HEK293T (cell line): Measurements from ENCODE around the gene UBE2E2.

Experiments
- CTCF ChIA-PET: fragments of 350-600 bp; formaldehyde crosslinking; extraction: SDS; loops from one replicate; lab custom pipeline; 2021; ENCODE audit warnings: antibody characterized with exemption, inconsistent platforms; lab: Yijun Ruan, JAX
- POLR2A ChIA-PET: fragments of 350-600 bp; formaldehyde crosslinking; extraction: SDS; loops from one replicate; lab custom pipeline; 2020; ENCODE audit warnings: antibody characterized with exemption, inconsistent platforms; lab: Yijun Ruan, JAX
- DNase-seq: peaks from one replicate; pipeline ENCODE4 v3.0.0; 2012; ENCODE audit warnings: mixed read lengths; ENCODE audit errors: extremely low spot score
- ARNT ChIP-seq: fragments of 450-650 bp; IDR thresholded peaks from 2 replicates; pipeline ENCODE4 v1.6.1; 2017; ENCODE audit warnings: mild to moderate bottlenecking
- BHLHE40 ChIP-seq: fragments of 450-650 bp; IDR thresholded peaks from 2 replicates; pipeline ENCODE4 v1.6.1; 2016; ENCODE audit warnings: mild to moderate bottlenecking, moderate library complexity, borderline replicate concordance
- CTBP1 ChIP-seq: fragments of 450-650 bp; IDR thresholded peaks from 2 replicates; pipeline ENCODE4 v1.6.1; 2016; ENCODE audit warnings: borderline replicate concordance
- ELF4 ChIP-seq: fragments of 450-650 bp; IDR thresholded peaks from 2 replicates; pipeline ENCODE4 v1.6.1; 2017; ENCODE audit warnings: antibody characterized with exemption
- FOXA1 ChIP-seq: fragments of 450-650 bp; IDR thresholded peaks from 2 replicates; pipeline ENCODE4 v1.6.1; 2016; ENCODE audit warnings: mild to moderate bottlenecking
- FOXK2 ChIP-seq: fragments of 450-650 bp; IDR thresholded peaks from 2 replicates; pipeline ENCODE4 v1.6.1; 2016; ENCODE audit warnings: mild to moderate bottlenecking
- FOXM1 ChIP-seq: fragments of 450-650 bp; IDR thresholded peaks from 2 replicates; pipeline ENCODE4 v1.6.1; 2017; ENCODE audit warnings: mild to moderate bottlenecking, borderline replicate concordance
- HDGF ChIP-seq: fragments of 450-650 bp; IDR thresholded peaks from 2 replicates; pipeline ENCODE4 v1.6.1; 2017; ENCODE audit warnings: antibody characterized with exemption, borderline replicate concordance
- L3MBTL2 ChIP-seq: fragments of 450-650 bp; conservative IDR thresholded peaks from 2 replicates; pipeline ENCODE4 v1.6.1; 2016; ENCODE audit warnings: mild to moderate bottlenecking
- LEF1 ChIP-seq: fragments of 450-650 bp; IDR thresholded peaks from 2 replicates; pipeline ENCODE4 v1.6.1; 2017; ENCODE audit warnings: mild to moderate bottlenecking, borderline replicate concordance
- NFRKB ChIP-seq: fragments of 450-650 bp; IDR thresholded peaks from 2 replicates; pipeline ENCODE4 v1.6.1; 2016; ENCODE audit warnings: mild to moderate bottlenecking, moderate library complexity
- SP1 ChIP-seq: fragments of 450-650 bp; IDR thresholded peaks from 2 replicates; pipeline ENCODE4 v1.6.1; 2017
- SUZ12 ChIP-seq: fragments of 450-650 bp; IDR thresholded peaks from 2 replicates; pipeline ENCODE4 v1.6.1; 2016; ENCODE audit warnings: mild to moderate bottlenecking
- TARDBP ChIP-seq: fragments of 450-650 bp; IDR thresholded peaks from 2 replicates; pipeline ENCODE4 v1.6.1; 2016
- ZNF384 ChIP-seq: fragments of 450-650 bp; IDR thresholded peaks from 2 replicates; pipeline ENCODE4 v1.6.1; 2016
- TF ChIP-seq, protein P1 (sequence below): fragments of 450-650 bp; IDR thresholded peaks from 2 replicates; pipeline ENCODE4 v1.6.1; 2016

Gene UBE2E2

GRCh38 chr3:23264413-23264812 lies 61.3 kb downstream of the UBE2E2 start:
- CTCF ChIA-PET = no interaction called here
- DNase-seq = no peak
- TF ChIP-seq SUZ12 (no peak), FOXA1 (no peak), TARDBP (no peak), ELF4 (no peak), FOXM1 (no peak), ARNT (no peak), NFRKB (no peak), HDGF (no peak), FOXK2 (no peak), ZNF384 (no peak), L3MBTL2 (no peak), CTBP1 (no peak), LEF1 (no peak), BHLHE40 (no peak), SP1 (no peak)
- TF ChIP-seq, protein P1, sequence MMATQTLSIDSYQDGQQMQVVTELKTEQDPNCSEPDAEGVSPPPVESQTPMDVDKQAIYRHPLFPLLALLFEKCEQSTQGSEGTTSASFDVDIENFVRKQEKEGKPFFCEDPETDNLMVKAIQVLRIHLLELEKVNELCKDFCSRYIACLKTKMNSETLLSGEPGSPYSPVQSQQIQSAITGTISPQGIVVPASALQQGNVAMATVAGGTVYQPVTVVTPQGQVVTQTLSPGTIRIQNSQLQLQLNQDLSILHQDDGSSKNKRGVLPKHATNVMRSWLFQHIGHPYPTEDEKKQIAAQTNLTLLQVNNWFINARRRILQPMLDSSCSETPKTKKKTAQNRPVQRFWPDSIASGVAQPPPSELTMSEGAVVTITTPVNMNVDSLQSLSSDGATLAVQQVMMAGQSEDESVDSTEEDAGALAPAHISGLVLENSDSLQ = no peak
- POLR2A ChIA-PET = no interaction called here

DNA sequence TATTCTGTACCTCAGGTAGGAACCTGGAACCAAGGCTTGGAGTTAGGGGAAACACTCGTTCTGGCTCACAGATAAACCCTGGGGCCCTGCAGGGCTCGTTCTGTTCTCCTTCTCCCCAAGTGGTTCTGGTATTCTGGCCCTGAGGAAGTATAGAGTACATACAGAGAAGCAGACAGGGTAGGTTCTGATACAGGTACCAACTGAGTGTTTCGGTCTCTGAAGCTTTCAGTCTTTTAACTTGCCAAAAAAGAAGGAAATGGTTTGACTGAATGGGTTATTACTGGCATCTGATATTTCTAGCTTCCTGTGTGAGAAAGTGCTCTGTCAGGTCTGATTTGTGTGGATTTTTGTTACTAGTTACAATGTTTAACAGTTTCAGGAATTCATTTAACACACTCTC lies 67.3 kb downstream of the UBE2E2 start:
- ChIA-PET CTCF (no interaction called here), POLR2A (no interaction called here)
- no peak for DNase-seq
- TF ChIP-seq TARDBP (no peak), LEF1 (no peak), ELF4 (no peak), NFRKB (no peak)

GRCh38 chr3:23271876-23272741 lies 69.0 kb downstream of the UBE2E2 start:
- POLR2A ChIA-PET = no interaction called here
- TF ChIP-seq BHLHE40 (no peak), CTBP1 (no peak), SUZ12 (no peak), ZNF384 (no peak), FOXA1 (no peak), LEF1 (no peak), FOXM1 (no peak), SP1 (no peak)
- DNase-seq = no peak
- CTCF ChIA-PET = no interaction called here

GRCh38 chr3:23272820-23273219 lies 69.7 kb downstream of the UBE2E2 start:
- TF ChIP-seq BHLHE40 = no peak
- no peak for TF ChIP-seq ELF4
- no peak for TF ChIP-seq FOXA1
- no peak for TF ChIP-seq L3MBTL2
- no peak for TF ChIP-seq ARNT
- TF ChIP-seq CTBP1 = no peak
- TF ChIP-seq LEF1 = no peak
- TF ChIP-seq HDGF = no peak
- no peak for TF ChIP-seq TARDBP
- POLR2A ChIA-PET = no interaction called here
- CTCF ChIA-PET = no interaction called here
- no peak for DNase-seq

DNA sequence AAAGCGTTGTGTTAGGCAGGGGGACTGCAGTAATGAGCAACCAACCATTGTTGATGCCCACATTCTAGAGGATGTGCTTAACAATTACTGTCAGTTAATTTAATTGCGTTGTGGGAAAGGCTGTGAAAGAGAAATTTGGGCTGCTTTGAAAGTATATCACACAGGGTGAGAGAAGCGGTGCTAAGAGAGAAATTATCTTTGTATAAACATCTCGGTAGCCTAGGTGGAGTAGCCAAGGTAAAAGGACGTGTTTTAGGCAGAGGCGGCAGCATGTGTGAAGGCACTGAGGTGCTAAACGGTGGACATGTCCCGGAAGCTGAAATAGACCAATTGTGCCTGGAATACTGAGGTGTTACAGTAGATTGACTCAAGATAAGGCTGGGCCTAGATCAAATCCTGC lies 71.9 kb downstream of the UBE2E2 start:
- DNase-seq = no peak
- POLR2A ChIA-PET = no interaction called here
- TF ChIP-seq FOXK2 = no peak
- CTCF ChIA-PET = no interaction called here

GRCh38 chr3:23275814-23276213 lies 72.7 kb downstream of the UBE2E2 start:
- DNase-seq = no peak
- TF ChIP-seq, protein P1 = no peak
- TF ChIP-seq SP1 (no peak), FOXM1 (no peak), SUZ12 (no peak), BHLHE40 (no peak), ZNF384 (no peak), HDGF (no peak), L3MBTL2 (no peak), LEF1 (no peak), FOXA1 (no peak), CTBP1 (no peak), NFRKB (no peak)
- CTCF ChIA-PET = no interaction called here
- POLR2A ChIA-PET = no interaction called here

DNA sequence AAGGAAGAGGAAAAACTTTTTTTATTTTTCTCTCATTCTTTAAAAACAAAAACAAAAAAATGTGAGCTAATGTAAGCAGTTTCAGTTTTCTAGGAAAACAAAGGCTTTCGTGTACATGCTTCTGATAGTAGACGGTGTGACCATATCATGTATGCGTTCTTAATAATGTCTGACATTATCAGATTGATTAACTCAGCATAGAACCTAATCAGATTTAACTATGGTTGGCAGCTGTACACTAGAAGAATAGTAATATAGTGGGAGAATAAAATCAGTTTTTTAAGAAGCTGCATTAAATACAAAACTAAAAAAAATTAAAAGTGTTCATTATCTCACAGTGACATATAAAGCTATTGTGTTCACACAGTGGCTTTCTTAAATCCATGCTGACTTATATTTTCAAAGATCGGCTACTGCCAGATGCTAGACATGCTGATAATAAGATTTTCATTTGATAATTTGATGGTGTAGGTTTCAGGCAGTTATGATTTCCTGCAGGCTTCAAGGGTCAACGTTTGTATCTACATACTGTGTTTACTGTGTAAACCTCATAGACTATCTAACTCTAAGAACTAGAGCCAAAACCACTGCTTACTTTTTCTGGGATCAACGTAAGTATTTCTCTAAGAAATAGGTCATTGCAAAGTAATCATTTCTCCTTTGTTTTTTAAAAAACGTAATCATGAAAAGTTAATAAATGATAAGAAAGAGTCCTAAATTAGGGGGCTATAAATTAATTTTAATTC lies 74.0 kb downstream of the UBE2E2 start:
- CTCF ChIA-PET = interaction anchor here (1.1 kb wide), 1 partner anchor 14 kb away, joined by 3 read pairs; no protein-coding TSS in a partner anchor
- no peak for DNase-seq
- POLR2A ChIA-PET = no interaction called here
- TF ChIP-seq, protein P1 = no peak
- TF ChIP-seq TARDBP (no peak), SUZ12 (no peak), FOXM1 (no peak), NFRKB (no peak), ZNF384 (no peak), FOXK2 (no peak), HDGF (no peak), BHLHE40 (no peak), SP1 (no peak), L3MBTL2 (no peak), CTBP1 (no peak), ELF4 (no peak), FOXA1 (no peak)
